Amniotic epithelial cell (primary cell): ENCODE data around the gene FLT3LG.

Source experiments
- DNase-seq: peaks from one replicate; pipeline ENCODE4 v3.0.0-alpha.2; 2010; ENCODE audit warnings: low read depth

The FLT3LG gene

GRCh38 chr19:49473868-49474541 is at the start of gene FLT3LG:
Gene FLT3LG (plus strand): TSS chr19:49474215. CDS start chr19:49474640, 425 bp downstream.
- peak; percentile 54 for DNase-seq

GRCh38 chr19:49425178-49425577 is 48.8 kb upstream of the FLT3LG start, which contains the start of gene GFY:
Gene GFY (plus strand): TSS chr19:49425388. CDS start chr19:49426431, 1,043 bp downstream.
- no peak for DNase-seq

- DNase-seq: no peak
Observed at GRCh38 chr19:49425922-49426592, 48.0 kb upstream of the FLT3LG start.

- DNase-seq: no peak
Observed at GRCh38 chr19:49427339-49427738, 46.7 kb upstream of the FLT3LG start.

GRCh38 chr19:49427855-49428546 is 46.0 kb upstream of the FLT3LG start:
- no peak for DNase-seq

- no peak for DNase-seq
Observed at GRCh38 chr19:49428547-49429451, 45.2 kb upstream of the FLT3LG start.

- no peak for DNase-seq
Observed at GRCh38 chr19:49430172-49430677, 43.8 kb upstream of the FLT3LG start.

- DNase-seq: no peak
Observed at GRCh38 chr19:49430678-49431329, 43.2 kb upstream of the FLT3LG start.

GRCh38 chr19:49431330-49431749 is 42.7 kb upstream of the FLT3LG start:
- DNase-seq: no peak

GRCh38 chr19:49432141-49433073 is 41.6 kb upstream of the FLT3LG start:
- no peak for DNase-seq

GRCh38 chr19:49433240-49433901 is 40.6 kb upstream of the FLT3LG start:
- DNase-seq: no peak

GRCh38 chr19:49434907-49435583 is 39.0 kb upstream of the FLT3LG start:
- DNase-seq: no peak

- no peak for DNase-seq
Observed at GRCh38 chr19:49435670-49436069, 38.3 kb upstream of the FLT3LG start.

- DNase-seq: no peak
Observed at GRCh38 chr19:49436381-49437017, 37.5 kb upstream of the FLT3LG start.

GRCh38 chr19:49437231-49437630 is 36.8 kb upstream of the FLT3LG start:
- DNase-seq: no peak

- DNase-seq: no peak
Observed at GRCh38 chr19:49438261-49438660, 35.8 kb upstream of the FLT3LG start.

- DNase-seq: no peak
Observed at GRCh38 chr19:49439836-49440235, 34.2 kb upstream of the FLT3LG start.

GRCh38 chr19:49440439-49441209 is 33.4 kb upstream of the FLT3LG start:
- DNase-seq: no peak
